ENCODE results near the gene PHTF1.

- TF ChIP-seq EP300 (IDR thresholded peaks at IDR 0.05) (no peak), CTCF (IDR thresholded peaks at IDR 0.05) (no peak), POLR2A (IDR thresholded peaks at IDR 0.05; ENCODE audit: low read depth) (no peak)
Measured at GRCh38 chr1:113659556-113659955, 99.7 kb downstream of the PHTF1 start.

All from esophagus muscularis mucosa (tissue), 4 donors.